ENCODE results near the gene FAM9A. TPM values are rescaled to one million over a fixed set of nuclear protein-coding genes. Genes with fewer than 3 reads are reported as not detected.

The FAM9A gene
- total RNA-seq (not detected in 2 replicates), polyA plus RNA-seq (not detected in 2 replicates), polyA minus RNA-seq (ENCODE audit: low replicate concordance) (not detected in 2 replicates)
- not detected in 2 replicates for polyA plus RNA-seq (2012)

DNA sequence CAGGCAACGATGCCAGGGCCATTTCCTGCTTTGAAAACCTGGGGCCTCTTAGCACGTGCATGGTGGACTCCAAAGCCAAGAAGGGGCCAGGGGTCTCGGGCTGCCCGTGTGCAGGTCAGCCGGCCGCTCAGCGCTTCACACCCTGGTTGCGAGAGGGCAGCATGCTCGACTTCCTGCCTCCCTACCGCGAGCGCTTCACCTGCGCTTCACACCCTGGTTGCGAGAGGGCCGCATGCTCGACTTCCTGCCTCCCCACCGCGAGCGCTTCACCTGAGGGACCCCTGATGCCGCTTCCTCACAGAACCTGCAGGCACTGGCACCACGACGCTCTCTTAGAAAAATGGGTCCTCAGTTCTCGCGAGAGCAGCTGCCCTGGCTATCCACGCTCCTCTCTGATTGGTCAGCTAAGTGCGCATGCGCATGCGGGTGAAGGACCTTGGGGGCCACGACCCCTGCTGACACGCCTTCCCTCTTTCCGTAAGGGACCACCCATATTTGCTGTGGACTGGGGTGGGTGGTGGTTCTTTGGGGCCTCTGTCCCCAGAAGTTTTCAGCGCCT is at the start of gene FAM9A:
FAM9A (minus strand) TSS at position 343 of the 559 bp plus-strand sequence. CDS start 1,212 bp downstream, outside the sequence.
- TF ChIP-seq, protein P1, sequence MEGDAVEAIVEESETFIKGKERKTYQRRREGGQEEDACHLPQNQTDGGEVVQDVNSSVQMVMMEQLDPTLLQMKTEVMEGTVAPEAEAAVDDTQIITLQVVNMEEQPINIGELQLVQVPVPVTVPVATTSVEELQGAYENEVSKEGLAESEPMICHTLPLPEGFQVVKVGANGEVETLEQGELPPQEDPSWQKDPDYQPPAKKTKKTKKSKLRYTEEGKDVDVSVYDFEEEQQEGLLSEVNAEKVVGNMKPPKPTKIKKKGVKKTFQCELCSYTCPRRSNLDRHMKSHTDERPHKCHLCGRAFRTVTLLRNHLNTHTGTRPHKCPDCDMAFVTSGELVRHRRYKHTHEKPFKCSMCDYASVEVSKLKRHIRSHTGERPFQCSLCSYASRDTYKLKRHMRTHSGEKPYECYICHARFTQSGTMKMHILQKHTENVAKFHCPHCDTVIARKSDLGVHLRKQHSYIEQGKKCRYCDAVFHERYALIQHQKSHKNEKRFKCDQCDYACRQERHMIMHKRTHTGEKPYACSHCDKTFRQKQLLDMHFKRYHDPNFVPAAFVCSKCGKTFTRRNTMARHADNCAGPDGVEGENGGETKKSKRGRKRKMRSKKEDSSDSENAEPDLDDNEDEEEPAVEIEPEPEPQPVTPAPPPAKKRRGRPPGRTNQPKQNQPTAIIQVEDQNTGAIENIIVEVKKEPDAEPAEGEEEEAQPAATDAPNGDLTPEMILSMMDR (conservative IDR thresholded peaks at IDR 0.05 in 1 of 2, IDR thresholded peaks at IDR 0.05 in 1 of 2; ENCODE audit: low read depth in 1 of 2, low read length in 2 of 2), result no peak
- no peak for TF ChIP-seq EZH2 (IDR thresholded peaks at IDR 0.05; ENCODE audit: low read length, missing control alignments)

DNA sequence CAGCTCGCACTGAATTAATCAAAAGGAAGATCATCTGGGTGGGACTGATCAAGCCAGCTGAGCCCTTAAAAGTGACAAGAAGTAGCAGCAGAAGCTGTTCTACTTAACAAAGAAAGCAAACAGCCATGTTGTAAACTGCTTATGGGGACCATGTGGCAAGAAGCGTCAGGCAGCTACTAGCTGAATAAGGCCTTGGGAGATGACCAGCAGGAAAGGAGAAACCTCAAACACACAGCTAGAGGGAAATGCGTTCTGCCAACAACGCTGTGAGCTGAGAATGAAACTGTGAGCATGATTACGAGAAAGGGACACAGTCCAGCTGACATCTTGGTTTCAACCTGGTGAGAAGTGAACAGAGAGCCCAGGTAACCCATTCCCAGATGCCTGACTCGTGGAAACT is 49.3 kb upstream of the FAM9A start:
- Histone ChIP-seq H3K4me2 (ENCODE audit: extremely low read depth, insufficient read depth, low read length) (no peak overlapping the region), H3K79me2 (ENCODE audit: control insufficient read depth, insufficient read depth, low read length) (no peaks in the 10 kb centered on the region), H3K36me3 (ENCODE audit: control insufficient read depth, insufficient read depth, low read length) (no peaks in the 10 kb centered on the region), H4K20me1 (ENCODE audit: control insufficient read depth, extremely low read depth, insufficient read depth, low read length) (no peaks in the 10 kb centered on the region), H3K9ac (ENCODE audit: insufficient read depth, low read length) (no peak overlapping the region), H2AFZ (ENCODE audit: low read length) (no peak overlapping the region), H3K4me3 (replicated peaks in 1 of 4; ENCODE audit: control extremely low read depth in 1 of 4, insufficient read depth in 1 of 4, low read depth in 3 of 4, low read length in 4 of 4) (no peak overlapping the region), H3K27me3 (ENCODE audit: control insufficient read depth, insufficient read depth, low read length) (no peaks in the 10 kb centered on the region), H3K9me3 (ENCODE audit: control insufficient read depth, insufficient read depth, low read depth, low read length) (no peaks in the 10 kb centered on the region), H3K4me1 (ENCODE audit: control insufficient read depth, extremely low read depth, insufficient read depth, low read length) (no peaks in the 10 kb centered on the region), H3K27ac (ENCODE audit: insufficient read depth, low read length) (no peak overlapping the region)
- DNase-seq (ENCODE audit: low read depth in 2 of 2), result peak in 1 of 2 donors; percentile 2
- TF ChIP-seq, protein P1 (conservative IDR thresholded peaks at IDR 0.05 in 1 of 2, IDR thresholded peaks at IDR 0.05 in 1 of 2; ENCODE audit: low read depth in 1 of 2, low read length in 2 of 2), result no peak
- TF ChIP-seq EZH2 (IDR thresholded peaks at IDR 0.05; ENCODE audit: low read length, missing control alignments), result no peak

More for the DNA sequence above, at the start of gene FAM9A:
- Histone ChIP-seq H2AFZ (ENCODE audit: low read length) (no peak within 1 kb of the TSS), H3K4me3 (replicated peaks in 1 of 4; ENCODE audit: control extremely low read depth in 1 of 4, insufficient read depth in 1 of 4, low read depth in 3 of 4, low read length in 4 of 4) (no peak within 1 kb of the TSS), H3K4me2 (ENCODE audit: extremely low read depth, insufficient read depth, low read length) (no peak within 1 kb of the TSS), H3K79me2 (ENCODE audit: control insufficient read depth, insufficient read depth, low read length) (no peaks in the 10 kb centered on the region), H3K27me3 (ENCODE audit: control insufficient read depth, insufficient read depth, low read length) (no peaks in the 10 kb centered on the region), H3K9ac (ENCODE audit: insufficient read depth, low read length) (no peak within 1 kb of the TSS), H4K20me1 (ENCODE audit: control insufficient read depth, extremely low read depth, insufficient read depth, low read length) (no peaks in the 10 kb centered on the region), H3K9me3 (ENCODE audit: control insufficient read depth, insufficient read depth, low read depth, low read length) (no peaks in the 10 kb centered on the region), H3K27ac (ENCODE audit: insufficient read depth, low read length) (no peak within 1 kb of the TSS), H3K36me3 (ENCODE audit: control insufficient read depth, insufficient read depth, low read length) (no peaks in the 10 kb centered on the region), H3K4me1 (ENCODE audit: control insufficient read depth, extremely low read depth, insufficient read depth, low read length) (no peaks in the 10 kb centered on the region)
- no peak for DNase-seq (ENCODE audit: low read depth in 2 of 2)

DNA sequence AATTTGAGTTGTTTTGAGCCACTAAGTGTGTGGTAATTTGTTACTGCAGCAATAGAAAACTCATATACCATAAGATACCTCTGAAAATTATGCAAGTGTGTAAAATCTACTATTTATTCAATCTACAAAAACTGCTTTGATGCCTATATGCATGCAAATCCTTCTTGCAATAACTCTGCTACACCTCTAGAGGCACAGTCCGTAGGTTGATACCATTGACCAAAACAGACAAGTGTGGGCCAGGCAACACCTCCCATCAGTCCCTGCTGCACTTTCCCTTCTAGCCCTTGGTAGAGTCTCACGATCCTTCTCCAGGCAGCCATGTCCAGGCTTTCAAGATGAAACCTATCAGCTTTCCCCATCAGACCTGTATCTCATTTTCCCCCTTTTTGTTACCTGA is 48.8 kb upstream of the FAM9A start:
- Histone ChIP-seq H3K27me3 (ENCODE audit: control insufficient read depth, insufficient read depth, low read length) (no peaks in the 10 kb centered on the region), H3K9ac (ENCODE audit: insufficient read depth, low read length) (no peak overlapping the region), H3K4me1 (ENCODE audit: control insufficient read depth, extremely low read depth, insufficient read depth, low read length) (no peaks in the 10 kb centered on the region), H3K4me2 (ENCODE audit: extremely low read depth, insufficient read depth, low read length) (no peak overlapping the region), H3K9me3 (ENCODE audit: control insufficient read depth, insufficient read depth, low read depth, low read length) (no peaks in the 10 kb centered on the region), H3K4me3 (replicated peaks in 1 of 4; ENCODE audit: control extremely low read depth in 1 of 4, insufficient read depth in 1 of 4, low read depth in 3 of 4, low read length in 4 of 4) (no peak overlapping the region), H3K36me3 (ENCODE audit: control insufficient read depth, insufficient read depth, low read length) (no peaks in the 10 kb centered on the region), H4K20me1 (ENCODE audit: control insufficient read depth, extremely low read depth, insufficient read depth, low read length) (no peaks in the 10 kb centered on the region), H2AFZ (ENCODE audit: low read length) (no peak overlapping the region), H3K79me2 (ENCODE audit: control insufficient read depth, insufficient read depth, low read length) (no peaks in the 10 kb centered on the region), H3K27ac (ENCODE audit: insufficient read depth, low read length) (no peak overlapping the region)
- DNase-seq (ENCODE audit: low read depth in 2 of 2), result no peak
- TF ChIP-seq EZH2 (IDR thresholded peaks at IDR 0.05; ENCODE audit: low read length, missing control alignments), result no peak
- TF ChIP-seq, protein P1 (conservative IDR thresholded peaks at IDR 0.05 in 1 of 2, IDR thresholded peaks at IDR 0.05 in 1 of 2; ENCODE audit: low read depth in 1 of 2, low read length in 2 of 2), result peak in 1 of 2 donors; percentile 14
